Activated CD8-positive, alpha-beta memory T cell treated with anti-CD3 and anti-CD28 coated beads for 24 hours (primary cell): ENCODE data around the gene HNMT.
"Not testable (repeated sequence)": the region's sequence is repeated elsewhere in the genome, so short reads cannot be mapped to it uniquely, and the experiment has no call there.

Experiments used
- DNase-seq: peaks from one replicate; pipeline ENCODE4 v3.0.0-alpha.2; 2020

The HNMT gene

DNA sequence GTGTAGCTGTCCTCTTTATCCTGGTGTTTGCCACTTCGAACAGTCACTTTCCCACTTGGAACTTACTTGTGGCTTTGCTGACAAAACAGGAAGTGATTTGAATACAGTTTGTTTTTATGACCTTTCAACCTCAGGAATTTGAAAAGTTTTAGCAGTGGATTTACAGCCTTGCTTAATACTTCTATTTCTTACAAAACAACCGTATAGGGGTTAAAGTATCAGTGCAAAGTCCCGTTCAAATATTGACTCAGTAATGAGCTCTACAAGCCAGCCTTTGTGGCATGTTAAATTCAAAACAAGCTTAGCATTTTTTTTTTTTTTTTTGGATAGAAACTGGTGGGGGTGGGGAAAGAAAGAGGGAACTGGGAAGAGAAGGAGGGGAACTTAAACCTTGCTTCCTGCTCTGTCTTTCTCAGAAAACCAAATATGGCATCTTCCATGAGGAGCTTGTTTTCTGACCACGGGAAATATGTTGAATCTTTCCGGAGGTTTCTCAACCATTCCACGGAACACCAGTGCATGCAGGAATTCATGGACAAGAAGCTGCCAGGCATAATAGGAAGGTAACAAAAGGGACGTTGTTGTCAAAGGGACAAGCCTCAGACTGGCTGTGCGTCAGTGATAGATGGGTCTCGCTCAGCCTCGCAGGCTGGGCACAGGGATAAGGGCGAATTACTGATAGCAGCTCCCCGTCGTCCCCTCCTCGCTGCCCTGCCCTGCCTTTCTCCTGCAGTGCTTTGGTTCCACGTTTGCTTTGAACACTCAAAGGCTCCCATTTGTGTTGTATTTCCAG, at the start of gene HNMT:
Gene HNMT (plus strand): TSS at position 408 of the 793 bp plus-strand sequence. CDS start 19 bp downstream, at position 427.
- DNase-seq: no peak

DNA sequence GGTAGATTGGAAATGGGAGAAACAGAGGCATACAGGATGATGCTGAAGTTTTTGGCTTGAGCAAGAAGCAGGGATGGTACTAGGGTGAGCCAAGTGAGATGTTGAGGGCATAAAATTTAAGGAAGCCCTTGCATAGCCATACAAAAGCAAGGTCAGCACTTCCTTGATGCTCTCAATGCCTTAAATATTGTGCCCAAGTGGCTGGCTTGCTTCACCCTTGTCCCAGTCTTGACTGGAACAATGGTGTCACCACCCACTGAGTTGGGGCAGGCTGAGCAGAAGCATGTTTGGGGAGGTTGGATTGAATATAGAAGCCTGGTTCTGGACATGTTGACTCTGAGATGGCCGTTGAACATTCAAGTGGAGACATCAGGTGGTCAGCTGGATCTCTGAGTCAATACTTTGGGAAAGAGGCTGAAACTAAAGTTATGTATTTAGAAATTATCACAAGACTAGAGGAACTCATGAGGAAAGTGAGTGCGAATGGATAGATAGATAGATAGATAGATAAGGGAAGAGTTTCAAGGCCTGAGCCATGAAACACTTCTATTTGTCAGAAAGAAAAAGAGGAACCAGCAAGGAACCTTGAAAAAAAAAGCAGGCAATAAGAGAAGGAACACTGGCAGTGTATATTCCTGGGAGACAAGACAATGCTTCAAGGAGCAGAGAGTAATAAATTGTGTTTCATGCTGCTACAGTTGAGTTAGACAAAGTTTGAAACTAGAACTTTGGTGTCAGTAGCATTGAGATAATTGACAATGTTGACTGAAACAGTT, 43.0 kb upstream of the HNMT start:
- no peak for DNase-seq

DNA sequence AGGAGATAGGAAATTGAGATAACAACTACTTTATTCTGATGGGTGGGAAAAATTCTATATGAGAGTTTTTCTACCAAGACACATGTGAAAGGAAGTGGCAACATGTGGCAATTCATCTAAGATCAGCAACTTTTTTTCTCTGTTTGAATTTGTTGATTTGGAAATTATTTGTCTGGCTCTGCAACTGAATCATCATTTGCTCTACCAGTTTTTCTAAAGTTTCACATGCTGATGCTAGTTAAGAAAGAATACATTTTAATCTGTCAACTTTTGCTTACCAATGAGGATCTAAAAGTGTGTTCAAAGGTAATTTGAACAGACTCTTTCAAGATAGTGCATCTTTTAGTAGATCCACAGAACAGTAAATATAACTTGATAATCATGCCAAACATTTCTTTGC, 42.1 kb upstream of the HNMT start:
- not testable (repeated sequence) for DNase-seq

DNA sequence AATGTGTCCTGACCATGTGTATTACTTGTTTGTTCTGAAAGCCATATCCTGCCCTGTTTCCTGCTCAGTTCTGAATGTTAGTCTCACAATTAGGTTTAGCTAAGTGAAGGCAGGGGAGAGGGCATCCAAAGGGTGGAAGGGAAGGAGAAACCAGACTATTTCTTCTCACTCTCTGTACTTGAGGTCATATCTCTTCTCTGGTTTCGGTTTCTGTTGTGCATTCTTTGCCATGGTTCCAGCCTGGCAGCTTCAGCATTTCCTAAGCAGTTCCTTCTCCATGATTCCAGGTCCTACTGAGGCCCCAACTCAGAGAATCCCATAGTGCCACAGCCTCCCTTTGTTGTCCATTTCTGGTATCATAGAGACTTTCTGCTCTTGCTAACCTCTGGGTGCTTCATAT, 40.3 kb upstream of the HNMT start:
- DNase-seq: no peak

DNA sequence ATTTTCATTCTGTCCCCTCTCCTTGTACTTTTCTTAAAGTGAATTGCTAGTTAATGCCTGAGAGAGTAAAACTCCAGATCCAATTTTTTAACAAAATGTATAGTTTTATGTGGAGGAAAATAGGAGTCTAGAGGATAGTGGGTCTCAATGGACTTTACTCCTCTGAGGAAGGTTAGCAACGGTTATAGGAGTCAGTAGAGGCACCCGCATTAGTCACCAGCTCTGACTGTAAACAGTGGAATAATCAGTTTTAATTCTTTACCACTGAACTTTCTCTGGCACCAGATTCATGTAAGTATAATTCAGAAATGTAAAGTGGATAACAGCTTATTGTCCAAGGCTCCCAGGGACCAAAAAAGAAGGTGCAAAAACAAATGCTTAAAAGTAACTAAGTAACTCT, 38.7 kb upstream of the HNMT start:
- no peak for DNase-seq

DNA sequence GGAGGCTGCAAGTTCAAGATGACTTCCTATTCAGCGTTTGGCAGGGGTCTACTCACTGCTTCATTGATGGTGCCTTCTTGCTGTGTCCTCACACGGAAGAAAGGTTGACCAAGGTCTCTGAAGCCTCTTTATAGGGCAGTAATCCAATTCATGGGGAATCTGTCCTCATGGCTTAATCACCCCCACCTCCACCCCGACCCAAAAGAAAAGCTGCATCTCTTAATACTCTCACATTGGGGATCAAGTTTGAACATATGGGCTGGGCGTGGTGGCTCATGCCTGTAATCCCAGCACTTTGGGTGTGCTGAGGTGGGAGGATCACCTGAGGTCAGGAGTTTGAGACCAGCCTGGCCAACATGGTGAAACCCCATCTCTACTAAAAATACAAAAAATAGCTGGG, 36.4 kb upstream of the HNMT start:
- no peak for DNase-seq

DNA sequence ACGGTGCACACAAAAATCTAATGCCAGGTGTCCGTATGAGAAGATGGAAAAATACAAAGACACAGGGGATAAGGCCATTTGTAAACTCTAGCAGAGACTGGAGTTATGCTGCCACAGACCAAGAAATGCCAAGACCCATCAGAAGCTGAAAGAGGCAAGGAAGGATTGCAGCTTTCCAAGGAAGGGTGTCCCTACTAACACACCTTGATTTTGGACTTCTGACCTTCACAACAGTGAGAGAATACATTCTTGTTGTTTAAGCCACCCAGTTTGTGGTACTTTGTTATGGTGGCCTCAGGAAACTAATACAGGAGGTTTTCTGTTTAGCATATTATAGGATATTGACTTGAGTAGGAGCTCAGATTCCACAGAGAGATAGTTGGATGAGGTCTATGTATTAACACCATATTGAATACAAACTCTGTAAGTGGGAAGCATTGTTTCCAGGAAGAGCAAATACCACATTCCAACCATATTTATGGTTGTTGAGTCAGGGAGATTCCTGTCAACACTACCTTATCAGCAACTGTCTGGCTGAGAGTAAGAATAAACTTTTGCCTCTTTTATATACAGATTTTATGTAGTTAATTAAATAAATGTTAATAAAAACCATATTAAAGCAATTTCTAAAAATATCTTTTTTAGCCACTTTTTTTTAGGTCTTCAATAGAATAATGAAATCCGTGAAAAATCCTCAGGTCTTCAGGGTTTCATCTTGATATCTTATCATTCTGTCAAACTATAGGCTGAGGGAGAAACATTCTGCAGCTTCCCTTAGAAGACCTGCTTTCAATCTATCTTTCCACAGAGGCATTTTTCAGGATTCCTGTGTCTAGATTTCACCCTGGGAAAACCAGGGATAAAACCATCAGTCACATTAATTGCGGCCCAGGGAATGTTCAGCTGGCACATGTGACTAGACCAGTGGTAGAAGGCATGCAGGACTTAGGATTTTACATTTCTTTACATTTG, 35.4 kb upstream of the HNMT start:
- no peak for DNase-seq

DNA sequence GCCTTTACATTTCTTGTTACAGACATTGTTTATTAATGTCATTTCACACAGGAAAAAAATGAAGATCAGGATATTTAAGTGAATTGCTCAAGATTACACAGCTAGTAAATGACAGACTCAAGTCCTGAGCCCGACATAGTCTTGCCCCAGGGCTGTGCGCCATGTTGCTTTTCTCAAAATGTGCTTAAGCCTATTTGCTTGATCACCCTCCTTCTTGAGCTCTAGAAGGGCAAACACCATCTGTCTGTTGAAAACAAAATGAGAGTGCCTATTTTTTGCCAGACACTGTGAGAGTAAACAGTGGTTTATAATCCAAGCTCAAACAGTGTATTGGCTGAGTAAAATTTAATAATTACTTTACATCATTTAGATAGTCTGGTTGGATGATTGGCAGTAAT, 34.8 kb upstream of the HNMT start:
- DNase-seq: no peak

DNA sequence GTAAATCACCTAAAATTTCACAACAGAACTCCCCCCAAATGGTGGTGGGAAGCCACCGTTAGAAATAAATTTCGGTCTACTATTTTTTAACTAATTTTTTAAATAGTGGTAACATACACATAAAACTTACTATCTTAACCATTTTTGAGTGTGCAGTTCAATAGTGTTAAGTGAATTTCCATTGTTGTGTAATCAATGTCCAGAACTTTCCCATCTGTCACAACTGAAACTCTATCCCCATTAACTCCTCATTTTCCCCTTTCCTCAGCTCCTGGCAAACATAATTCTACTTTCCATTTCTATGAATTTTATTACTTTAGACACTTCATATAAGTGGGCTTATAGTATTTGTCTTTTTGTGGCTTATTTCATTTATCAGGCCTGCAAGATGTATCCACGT, 34.1 kb upstream of the HNMT start:
- DNase-seq: no peak

DNA sequence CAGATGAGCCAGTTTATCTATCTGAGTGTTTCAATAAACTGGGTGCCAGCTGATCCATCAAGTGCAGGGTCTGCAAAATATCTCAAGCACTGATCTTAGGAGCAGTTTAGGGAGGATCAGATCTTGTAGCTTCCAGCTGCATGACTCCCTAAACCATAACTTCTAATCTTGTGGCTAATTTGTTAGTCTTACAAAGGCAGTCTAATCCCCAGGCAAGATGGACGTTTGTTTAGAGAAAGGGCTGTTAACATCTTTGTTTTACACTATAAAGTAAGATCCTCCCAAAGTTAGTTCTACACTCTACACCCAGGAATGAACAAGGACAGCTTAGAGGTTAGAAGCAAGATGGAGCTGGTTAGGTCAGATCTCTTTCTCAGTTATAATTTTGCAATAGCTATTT, 28.7 kb upstream of the HNMT start:
- DNase-seq: no peak

DNA sequence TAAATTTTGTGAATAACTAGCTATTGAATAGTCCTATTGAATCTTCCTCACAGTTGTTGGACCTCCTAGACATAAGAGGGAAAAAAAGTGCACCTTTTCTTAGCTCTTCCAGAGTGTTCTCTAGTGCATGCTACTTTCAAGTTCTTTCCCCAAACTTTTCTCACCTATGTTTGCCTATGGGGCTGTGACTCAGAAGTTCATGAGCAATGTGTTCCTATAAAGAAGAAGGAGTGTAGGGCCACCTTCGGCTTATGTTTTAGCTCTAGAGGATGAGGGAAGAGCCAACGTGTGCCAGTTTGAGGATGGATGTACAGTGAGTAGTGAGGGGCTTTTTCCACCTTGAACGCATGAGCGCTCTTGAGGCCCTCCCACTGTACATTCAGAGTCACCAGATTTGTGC, 27.0 kb upstream of the HNMT start:
- DNase-seq: no peak

DNA sequence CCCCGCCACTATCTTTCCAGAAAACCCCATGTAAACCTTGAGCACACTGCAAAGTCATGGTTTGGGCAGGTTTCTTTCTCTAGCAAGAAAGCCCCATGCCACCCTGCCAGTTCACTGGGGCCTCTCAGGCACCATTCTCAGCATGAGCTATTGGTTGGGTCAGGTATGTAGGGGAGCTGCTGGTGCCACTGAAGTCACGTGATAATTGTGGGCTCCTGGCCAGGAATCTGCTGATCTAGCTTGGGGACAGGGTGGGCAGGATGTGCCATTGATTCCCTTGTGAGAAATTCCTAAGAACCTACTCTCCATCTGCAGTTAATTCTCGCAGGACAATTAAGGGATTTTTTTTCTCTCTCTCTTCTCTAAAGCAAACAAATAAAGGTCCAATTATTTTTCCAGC, 26.5 kb upstream of the HNMT start:
- DNase-seq: no peak

DNA sequence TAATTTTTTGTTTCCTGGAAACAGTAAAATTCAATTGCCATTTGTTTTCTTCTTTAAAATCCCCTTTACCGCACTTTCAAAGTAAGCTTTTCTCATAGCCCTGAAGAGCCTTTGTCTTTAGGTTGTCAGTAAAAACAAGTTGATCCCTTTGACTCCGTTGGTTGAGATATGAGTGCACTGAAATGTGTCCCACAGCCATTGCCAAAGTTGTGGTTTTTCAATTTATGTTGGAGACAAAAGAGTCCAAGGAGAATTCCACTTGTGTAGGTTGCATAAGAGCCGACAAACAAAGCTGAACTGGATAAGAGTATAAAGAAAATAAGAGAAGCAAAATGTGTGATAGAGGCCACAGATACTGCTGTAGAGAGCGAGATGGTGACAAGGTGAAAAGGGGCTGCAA, 26.1 kb upstream of the HNMT start:
- DNase-seq: no peak

DNA sequence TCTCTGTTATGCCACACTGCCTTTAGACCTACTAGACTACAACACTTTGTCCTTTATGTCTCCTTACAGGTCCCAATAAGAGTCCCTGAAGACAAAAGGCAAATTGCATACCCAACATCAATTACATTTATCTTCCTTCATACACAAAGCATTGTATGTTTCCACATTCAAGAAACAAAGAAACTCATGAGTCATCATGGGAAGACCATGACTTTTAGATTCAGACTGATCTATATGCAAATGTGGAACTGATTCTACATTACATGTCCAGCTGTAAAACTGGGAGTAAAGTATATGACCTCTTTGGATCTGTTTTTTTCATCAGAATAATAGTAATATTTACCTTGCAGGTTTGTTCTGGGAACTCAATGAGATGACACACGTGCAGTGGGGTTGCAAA, 25.2 kb upstream of the HNMT start:
- no peak for DNase-seq

DNA sequence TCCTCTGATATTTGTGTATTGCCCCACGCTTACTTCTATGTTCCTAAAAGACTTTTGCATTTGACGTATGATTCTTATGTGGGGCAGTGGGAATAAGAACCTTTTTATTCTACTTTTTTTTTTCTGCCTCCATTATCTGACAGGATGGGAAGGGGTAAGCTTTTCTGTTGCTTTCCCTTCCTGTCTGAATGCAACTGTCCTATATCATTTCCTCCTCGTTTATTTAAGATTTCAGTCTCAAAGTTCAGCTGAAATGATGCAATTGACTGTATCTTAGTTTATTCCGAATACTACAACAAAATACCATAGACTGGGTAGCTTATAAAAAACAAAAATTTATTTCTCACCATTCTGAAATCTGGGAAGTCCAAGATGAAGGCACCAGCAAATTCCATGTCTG, 24.1 kb upstream of the HNMT start:
- DNase-seq: no peak

DNA sequence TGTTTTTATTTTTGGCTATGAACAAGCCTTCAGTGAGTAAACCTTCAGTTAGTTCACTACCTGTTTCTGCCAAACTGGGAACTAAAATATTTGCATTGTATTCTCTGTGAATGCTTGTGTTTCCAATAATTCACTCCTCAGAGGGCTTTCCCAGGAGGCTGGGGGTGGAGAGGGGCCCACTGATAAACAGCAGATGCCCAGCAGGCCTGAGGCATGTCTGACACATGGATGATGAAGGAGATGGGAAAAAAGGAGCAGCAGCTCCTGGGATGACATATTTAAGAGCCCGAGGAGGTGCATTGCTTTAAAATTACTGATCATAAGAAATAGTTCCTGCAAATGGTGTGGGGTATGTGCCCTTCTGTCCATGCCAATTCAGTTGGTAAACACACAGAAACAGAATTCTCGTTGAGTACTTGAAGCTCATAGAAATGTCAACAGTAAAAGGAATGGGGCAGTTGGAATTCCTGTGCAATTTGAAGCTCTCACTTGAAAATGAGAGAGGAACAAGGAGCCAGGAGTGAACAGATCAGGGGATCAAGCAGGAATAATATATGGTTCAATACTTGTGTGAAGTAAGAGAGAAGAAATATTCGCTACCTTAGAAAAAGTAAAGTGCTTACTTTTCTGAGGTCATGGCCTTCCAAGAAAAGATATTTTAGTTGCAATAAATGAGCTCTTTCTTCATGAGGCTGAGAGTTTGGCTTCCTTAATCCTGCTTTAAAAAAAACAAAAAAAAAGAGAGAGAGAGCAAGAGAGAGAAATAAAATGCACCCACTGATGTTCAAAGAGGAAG, 22.0 kb upstream of the HNMT start:
- no peak for DNase-seq

DNA sequence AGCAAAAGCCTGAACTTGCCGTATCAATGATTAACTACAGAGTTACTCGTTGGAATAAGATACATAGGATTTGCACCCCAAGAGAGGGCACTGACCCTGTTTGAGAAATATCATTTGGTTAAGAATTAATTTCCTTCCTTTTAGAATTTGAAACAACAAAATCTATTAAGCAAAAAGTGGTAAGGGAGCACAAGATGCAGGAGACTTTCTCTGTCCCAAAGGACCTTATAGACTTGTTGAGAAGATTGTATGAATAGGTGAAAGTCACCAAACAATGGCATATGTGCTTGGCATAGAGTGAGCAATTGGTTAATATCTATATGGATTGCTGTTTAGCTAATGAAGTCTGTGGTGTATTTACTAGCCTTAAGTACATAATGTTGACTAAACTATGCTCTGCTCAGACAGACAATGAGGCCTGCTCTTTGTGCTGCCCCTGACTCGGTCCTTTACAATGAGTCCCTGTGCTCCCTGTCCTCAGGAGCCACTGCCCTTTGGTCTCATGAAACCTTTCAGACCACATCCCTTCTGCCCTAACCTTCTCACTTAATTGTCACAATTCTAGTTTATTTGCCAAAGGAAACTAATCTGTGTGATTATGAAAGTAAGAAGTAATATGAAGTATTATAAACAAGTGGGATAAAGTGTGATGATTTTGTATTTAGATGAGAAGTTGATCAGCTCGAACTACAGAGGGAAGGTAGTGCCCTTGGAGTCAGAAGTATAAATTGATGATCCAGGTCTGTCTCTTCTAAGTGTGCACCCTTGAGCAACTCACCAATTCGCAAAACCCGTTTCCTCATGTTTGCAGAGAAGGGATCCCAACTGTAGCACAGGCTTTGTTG, 21.2 kb upstream of the HNMT start:
- no peak for DNase-seq

DNA sequence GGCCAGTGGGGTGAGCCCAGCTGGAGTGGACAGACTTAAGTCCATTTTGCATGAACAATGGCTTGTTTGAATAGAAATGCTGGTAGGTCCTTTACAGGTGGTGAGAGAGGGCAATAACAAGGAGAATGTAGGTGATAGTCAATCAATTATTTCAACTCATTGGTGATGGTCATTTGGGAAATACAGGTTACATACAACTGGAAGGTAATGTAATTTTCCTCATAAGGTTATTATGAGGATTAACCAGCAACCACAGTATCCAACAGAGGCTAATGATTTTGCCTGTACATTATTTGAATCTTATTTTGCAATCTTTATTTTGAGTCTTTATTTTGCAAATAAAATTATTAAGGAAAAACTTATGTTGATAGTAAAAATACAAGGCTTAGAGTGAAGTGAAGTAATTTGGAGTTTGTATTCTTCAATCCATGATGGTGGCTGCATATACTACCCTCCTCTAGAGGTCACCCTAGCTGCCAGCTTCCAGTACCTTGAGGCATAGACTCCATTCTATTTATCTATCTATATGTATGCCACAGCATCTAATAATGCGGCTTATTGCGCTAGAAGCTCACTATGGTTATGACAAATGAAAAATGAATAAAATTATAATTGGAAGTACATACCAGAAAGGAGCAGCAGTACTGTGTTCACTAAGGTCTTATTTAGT, 20.5 kb upstream of the HNMT start:
- no peak for DNase-seq

DNA sequence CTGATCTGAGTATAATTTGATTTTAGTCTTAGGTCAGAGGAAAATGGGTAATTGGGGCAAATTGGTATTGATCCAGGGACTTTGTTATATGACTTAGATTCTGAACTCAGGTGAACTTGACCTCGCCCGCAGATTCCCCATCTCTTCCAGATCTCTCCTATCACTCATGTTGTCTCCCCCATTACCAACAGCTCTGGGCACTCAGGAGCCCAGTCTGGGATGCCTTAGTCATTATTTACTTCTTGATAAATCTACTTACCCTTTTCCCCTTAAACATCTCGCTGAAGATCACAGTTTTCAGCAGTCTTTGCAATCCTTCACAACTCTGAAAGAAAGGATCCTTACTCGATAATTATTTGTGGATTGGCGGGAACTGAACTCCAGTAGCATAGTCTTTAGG, 19.6 kb upstream of the HNMT start:
- no peak for DNase-seq

DNA sequence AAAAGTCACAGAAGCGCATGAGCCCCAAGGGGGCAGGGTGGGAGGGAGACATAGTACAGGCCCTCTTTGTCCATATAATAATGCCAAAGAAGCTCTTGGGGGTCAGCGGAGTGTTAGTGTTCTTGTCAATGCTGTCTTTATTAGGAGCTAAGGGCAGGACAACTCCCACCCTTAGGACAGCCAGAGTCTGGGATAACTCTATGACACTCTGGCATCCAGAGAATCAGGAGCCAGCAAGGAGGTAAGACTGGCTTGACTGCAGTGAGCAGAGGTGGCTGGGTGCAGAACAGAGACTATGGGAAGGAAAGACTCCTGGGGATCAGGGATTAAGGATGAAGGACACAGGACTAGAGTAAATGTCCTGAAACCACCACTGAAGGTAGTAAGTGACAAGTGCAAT, 19.0 kb upstream of the HNMT start:
- DNase-seq: no peak

DNA sequence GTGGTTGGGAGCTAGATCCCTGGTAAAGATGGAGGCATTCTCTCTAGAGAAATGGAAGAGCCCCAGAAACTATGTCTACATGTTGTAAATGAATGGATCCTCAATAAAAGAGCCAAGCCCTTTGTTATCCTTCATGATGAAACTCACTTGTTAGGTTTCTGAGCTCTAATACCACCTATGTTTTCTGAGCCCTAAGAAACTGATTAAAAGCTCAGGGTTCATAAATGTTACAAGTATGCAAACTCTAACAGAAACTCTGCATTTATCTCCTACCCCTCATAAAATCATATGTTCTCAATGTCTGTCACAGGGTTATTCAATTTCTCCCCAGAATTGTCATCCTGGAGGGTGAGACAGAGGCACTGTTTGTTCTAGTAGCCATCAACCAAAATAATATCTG, 18.0 kb upstream of the HNMT start:
- DNase-seq: no peak
